Activated T-helper 17 cell treated with anti-CD3 and anti-CD28 coated beads, Interleukin-2, amount 50 U/mL, for 72 hours (primary cell): ENCODE results near the gene YTHDC1. TPM values are rescaled to one million over a fixed set of nuclear protein-coding genes. Genes with fewer than 3 reads are reported as not detected.
"Not testable (repeated sequence)": the region's sequence is repeated elsewhere in the genome, so short reads cannot be mapped to it uniquely, and the experiment has no call there.

Experiments used
- ATAC-seq: fragments of 150-1000 bp; cut with Tn5 transposase; replicated peaks from 2 replicates; pipeline ENCODE4 v1.10.0; 2021; ENCODE audit warnings: mild to moderate bottlenecking, moderate library complexity
- H3K27ac Mint-ChIP-seq: one replicate; pipeline ENCODE4 v1.8.0; 2022; ENCODE audit warnings: mixed read lengths
- H3K27me3 Mint-ChIP-seq: one replicate; pipeline ENCODE4 v1.8.0; 2022; ENCODE audit warnings: mixed read lengths
- H3K36me3 Mint-ChIP-seq: one replicate; pipeline ENCODE4 v1.8.0; 2022; ENCODE audit warnings: low read depth, mild to moderate bottlenecking, mixed read lengths
- H3K4me1 Mint-ChIP-seq: one replicate; pipeline ENCODE4 v1.8.0; 2022; ENCODE audit warnings: mixed read lengths
- H3K4me3 Mint-ChIP-seq: one replicate; pipeline ENCODE4 v1.8.0; 2022; ENCODE audit warnings: mild to moderate bottlenecking, mixed read lengths
- H3K9me3 Mint-ChIP-seq: one replicate; pipeline ENCODE4 v1.8.0; 2022; ENCODE audit warnings: mixed read lengths
- total RNA-seq, 2 donors: library from RNA; stranded (reverse); gene quantifications; one replicate each; pipeline ENCODE4 v1.2.3, GENCODE V29; 2022

Gene YTHDC1
- total RNA-seq, 2 donors from 2014 or later: 81.2 to 96.9 TPM

- peaks cover 5% of the 10 kb centered on the region for H3K27me3 Mint-ChIP-seq
- H3K4me3 Mint-ChIP-seq: no peak overlapping the region
- H3K4me1 Mint-ChIP-seq: no peaks in the 10 kb centered on the region
- H3K9me3 Mint-ChIP-seq: no peaks in the 10 kb centered on the region
- H3K36me3 Mint-ChIP-seq: no peaks in the 10 kb centered on the region
- no peak overlapping the region for H3K27ac Mint-ChIP-seq
- no peak for ATAC-seq
Observed at GRCh38 chr4:68291256-68291655, 58.6 kb downstream of the YTHDC1 start.

- H3K4me1 Mint-ChIP-seq: no peaks in the 10 kb centered on the region
- H3K36me3 Mint-ChIP-seq: no peaks in the 10 kb centered on the region
- no peaks in the 10 kb centered on the region for H3K9me3 Mint-ChIP-seq
- peaks cover 5% of the 10 kb centered on the region for H3K27me3 Mint-ChIP-seq
- H3K27ac Mint-ChIP-seq: no peak overlapping the region
- H3K4me3 Mint-ChIP-seq: no peak overlapping the region
- ATAC-seq: no peak
Observed at GRCh38 chr4:68288393-68288740, 61.5 kb downstream of the YTHDC1 start.

- Mint-ChIP-seq H3K9me3 (no peaks in the 10 kb centered on the region), H3K36me3 (no peaks in the 10 kb centered on the region), H3K4me1 (no peaks in the 10 kb centered on the region), H3K27ac (no peak overlapping the region), H3K27me3 (peaks cover 5% of the 10 kb centered on the region), H3K4me3 (no peak overlapping the region)
- no peak for ATAC-seq
Observed at GRCh38 chr4:68287704-68288392, 62.0 kb downstream of the YTHDC1 start.

DNA sequence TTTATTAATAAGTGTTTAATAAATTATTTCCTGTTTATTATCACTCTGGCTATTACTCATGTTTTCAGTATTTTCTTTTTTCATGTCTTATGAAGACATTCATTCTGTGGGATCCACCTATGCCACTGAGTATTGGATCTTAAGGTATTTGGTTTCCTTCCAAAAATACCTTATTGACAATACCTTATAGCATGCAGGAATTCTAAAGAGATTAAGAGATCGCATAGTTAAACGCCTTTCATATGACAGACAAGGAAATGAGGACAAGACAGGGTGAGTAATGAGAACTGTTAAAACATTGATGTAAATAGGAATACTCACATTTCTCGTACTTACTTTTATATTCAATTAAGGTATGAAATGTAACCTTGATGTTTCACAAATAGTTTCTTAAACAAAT is 66.2 kb downstream of the YTHDC1 start:
- no peaks in the 10 kb centered on the region for H3K9me3 Mint-ChIP-seq
- H3K4me3 Mint-ChIP-seq: no peak overlapping the region
- H3K27me3 Mint-ChIP-seq: no peaks in the 10 kb centered on the region
- H3K4me1 Mint-ChIP-seq: no peaks in the 10 kb centered on the region
- no peak overlapping the region for H3K27ac Mint-ChIP-seq
- no peak for ATAC-seq
- H3K36me3 Mint-ChIP-seq: no peaks in the 10 kb centered on the region

DNA sequence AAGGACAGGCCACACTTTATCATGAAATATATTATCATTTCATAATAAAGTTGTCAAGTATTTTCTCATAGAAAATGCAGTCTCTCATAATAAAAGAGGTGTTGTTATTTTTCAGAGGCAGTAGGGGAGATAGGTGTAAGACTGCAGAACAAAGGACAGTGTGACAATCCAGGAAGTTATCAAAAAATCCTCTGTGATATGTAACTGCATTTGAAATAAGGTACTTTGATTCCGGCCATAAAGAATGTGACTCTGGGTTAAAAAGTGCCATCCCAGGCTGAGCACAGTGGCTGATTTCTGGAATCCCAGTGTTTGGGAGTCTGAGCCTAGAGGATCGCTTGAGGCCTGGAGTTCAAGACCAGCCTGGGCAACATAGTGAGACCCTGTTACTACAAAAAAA is 66.8 kb downstream of the YTHDC1 start:
- Mint-ChIP-seq H3K9me3 (no peaks in the 10 kb centered on the region), H3K4me3 (no peak overlapping the region), H3K36me3 (no peaks in the 10 kb centered on the region), H3K27me3 (no peaks in the 10 kb centered on the region), H3K27ac (no peak overlapping the region), H3K4me1 (no peaks in the 10 kb centered on the region)
- no peak for ATAC-seq

DNA sequence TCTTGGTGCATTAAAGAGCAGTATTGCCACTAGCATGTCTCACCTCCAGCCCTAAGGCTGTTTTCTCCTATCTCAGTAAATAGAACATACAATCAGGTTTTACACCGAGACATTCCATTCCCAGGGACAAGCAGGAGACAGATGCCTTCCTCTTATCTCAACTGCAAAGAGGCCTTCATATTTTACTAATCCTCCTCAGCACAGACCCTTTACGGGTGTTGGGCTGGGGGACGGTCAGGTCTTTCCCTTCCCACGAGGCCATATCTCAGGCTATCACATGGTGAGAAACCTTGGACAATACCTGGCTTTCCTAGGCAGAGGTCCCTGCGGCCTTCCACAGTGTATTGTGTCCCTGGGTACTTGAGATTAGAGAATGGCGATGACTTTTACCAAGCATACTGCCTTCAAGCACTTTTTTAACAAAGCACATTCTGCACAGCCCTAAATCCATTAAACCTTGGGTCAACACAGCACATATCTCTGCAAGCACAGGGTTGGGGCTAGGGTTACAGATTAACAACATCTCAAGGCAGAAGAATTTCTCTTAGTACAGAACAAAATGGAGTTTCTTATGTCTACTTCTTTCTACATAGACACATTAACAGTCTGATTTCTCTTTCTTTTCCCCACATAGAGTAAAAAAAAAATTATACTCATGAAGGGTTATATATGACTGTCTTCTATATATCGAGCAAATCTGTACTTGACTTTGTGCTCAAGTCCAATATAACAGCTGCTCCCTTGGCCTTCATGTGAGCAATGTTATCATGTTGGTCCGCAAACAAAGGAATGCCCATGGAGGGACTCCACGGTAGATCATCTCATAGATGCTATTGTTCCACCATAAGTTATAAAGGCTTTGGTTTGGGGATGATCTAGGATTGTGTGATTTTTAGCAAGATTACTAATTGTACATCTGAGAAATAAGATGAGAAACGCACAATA is 67.8 kb downstream of the YTHDC1 start:
- not testable (repeated sequence) for H3K9me3 Mint-ChIP-seq, H3K4me3 Mint-ChIP-seq, H3K27me3 Mint-ChIP-seq, H3K36me3 Mint-ChIP-seq, H3K4me1 Mint-ChIP-seq, H3K27ac Mint-ChIP-seq, ATAC-seq

DNA sequence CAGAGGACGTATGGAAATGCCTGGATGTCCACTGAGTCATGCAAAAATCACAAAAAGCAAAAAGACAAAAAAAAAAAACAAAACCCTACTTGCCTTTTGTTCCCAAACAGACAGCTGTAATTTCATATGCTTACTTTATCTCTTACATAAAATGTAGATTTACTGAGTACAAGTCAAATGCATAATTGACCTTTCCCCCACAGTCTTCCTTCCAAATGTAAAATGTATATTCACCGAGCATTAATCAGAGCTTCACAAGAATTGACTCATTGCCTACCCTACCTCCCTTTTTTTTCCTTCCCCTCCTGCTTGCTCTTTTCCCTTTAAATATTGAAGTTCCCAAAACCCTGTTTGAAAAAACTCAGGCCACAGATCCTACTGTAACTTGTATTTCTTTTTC is 71.9 kb downstream of the YTHDC1 start:
- ATAC-seq: no peak
- peaks cover 6% of the 10 kb centered on the region for H3K27me3 Mint-ChIP-seq

GRCh38 chr4:68277627-68278026 is 72.3 kb downstream of the YTHDC1 start:
- Mint-ChIP-seq H3K27me3 (peaks cover 6% of the 10 kb centered on the region), H3K36me3 (no peaks in the 10 kb centered on the region)

More for the DNA sequence above, 71.9 kb downstream of the YTHDC1 start:
- Mint-ChIP-seq H3K4me1 (no peaks in the 10 kb centered on the region), H3K4me3 (no peak overlapping the region), H3K27ac (no peak overlapping the region), H3K9me3 (no peaks in the 10 kb centered on the region), H3K36me3 (no peaks in the 10 kb centered on the region)

GRCh38 chr4:68272860-68273259 is 77.0 kb downstream of the YTHDC1 start:
- ATAC-seq: no peak
- Mint-ChIP-seq H3K9me3 (no peaks in the 10 kb centered on the region), H3K27ac (no peak overlapping the region), H3K4me1 (no peaks in the 10 kb centered on the region), H3K4me3 (no peak overlapping the region), H3K27me3 (peaks cover 6% of the 10 kb centered on the region), H3K36me3 (no peaks in the 10 kb centered on the region)

More at GRCh38 chr4:68277627-68278026, 72.3 kb downstream of the YTHDC1 start:
- H3K4me3 Mint-ChIP-seq: no peak overlapping the region
- no peaks in the 10 kb centered on the region for H3K9me3 Mint-ChIP-seq
- H3K4me1 Mint-ChIP-seq: no peaks in the 10 kb centered on the region
- no peak overlapping the region for H3K27ac Mint-ChIP-seq
- no peak for ATAC-seq

GRCh38 chr4:68272380-68272779 is 77.5 kb downstream of the YTHDC1 start:
- no peak overlapping the region for H3K27ac Mint-ChIP-seq
- no peaks in the 10 kb centered on the region for H3K9me3 Mint-ChIP-seq
- H3K27me3 Mint-ChIP-seq: peaks cover 5% of the 10 kb centered on the region
- no peaks in the 10 kb centered on the region for H3K36me3 Mint-ChIP-seq
- peak; percentile 68 for ATAC-seq
- no peaks in the 10 kb centered on the region for H3K4me1 Mint-ChIP-seq
- no peak overlapping the region for H3K4me3 Mint-ChIP-seq

- H3K27me3 Mint-ChIP-seq: peaks cover under 1% of the 10 kb centered on the region
- peak overlapping the region; percentile 9 for H3K4me3 Mint-ChIP-seq
- H3K4me1 Mint-ChIP-seq: no peaks in the 10 kb centered on the region
- ATAC-seq: peak; percentile 52
- H3K9me3 Mint-ChIP-seq: no peaks in the 10 kb centered on the region
- H3K36me3 Mint-ChIP-seq: no peaks in the 10 kb centered on the region
- H3K27ac Mint-ChIP-seq: no peak overlapping the region
Observed at GRCh38 chr4:68271851-68272357, 78.0 kb downstream of the YTHDC1 start.

GRCh38 chr4:68267433-68267944 is 82.4 kb downstream of the YTHDC1 start:
- Mint-ChIP-seq H3K4me1 (no peaks in the 10 kb centered on the region), H3K27me3 (no peaks in the 10 kb centered on the region), H3K27ac (no peak overlapping the region), H3K9me3 (no peaks in the 10 kb centered on the region), H3K4me3 (no peak overlapping the region), H3K36me3 (no peaks in the 10 kb centered on the region)
- peak; percentile 43 for ATAC-seq

DNA sequence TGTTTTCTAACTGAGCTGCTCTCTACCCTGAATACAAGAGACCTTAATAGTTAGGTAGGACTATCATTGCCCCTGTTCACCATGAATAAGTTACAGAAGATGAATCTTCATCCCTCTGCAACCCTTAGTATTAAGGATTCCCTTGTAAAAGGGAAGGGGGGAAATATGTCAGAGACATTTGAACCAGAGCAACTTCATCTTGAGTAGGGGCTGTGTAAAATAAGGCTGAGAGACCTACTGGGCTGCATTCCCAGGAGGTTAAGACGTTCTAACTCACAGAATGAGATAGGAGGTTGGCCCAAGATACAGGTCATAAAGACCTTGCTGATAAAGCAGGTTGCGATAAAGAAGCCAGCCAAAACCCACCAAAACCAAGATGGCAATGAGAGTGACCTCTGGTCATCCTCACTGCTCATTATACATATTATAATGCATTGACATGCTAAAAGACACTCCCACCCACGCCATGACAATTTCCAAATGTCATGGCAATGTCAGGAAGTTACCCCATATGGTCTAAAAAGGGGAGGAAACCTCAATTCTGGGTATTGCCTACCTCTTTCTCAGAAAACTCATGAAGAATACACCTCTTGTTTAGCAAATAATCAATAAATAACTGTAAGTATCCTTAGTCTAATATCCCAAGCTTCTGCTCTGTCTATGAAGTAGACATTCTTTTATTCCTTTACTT is 84.9 kb downstream of the YTHDC1 start:
- H3K27me3 Mint-ChIP-seq: no peaks in the 10 kb centered on the region
- no peaks in the 10 kb centered on the region for H3K9me3 Mint-ChIP-seq
- no peaks in the 10 kb centered on the region for H3K4me1 Mint-ChIP-seq
- H3K4me3 Mint-ChIP-seq: no peak overlapping the region
- H3K36me3 Mint-ChIP-seq: no peaks in the 10 kb centered on the region
- H3K27ac Mint-ChIP-seq: no peak overlapping the region
- ATAC-seq: no peak
